GM12801 (cell line): ENCODE data around the gene AGO1.

Experiments
- TF ChIP-seq, protein P1 (sequence below): IDR thresholded peaks from one replicate; pipeline ENCODE4 v1.5.1; 2011; ENCODE audit warnings: control low read depth; ENCODE audit not compliant: insufficient read length; ENCODE audit errors: extremely low read depth

AGO1 gene

DNA sequence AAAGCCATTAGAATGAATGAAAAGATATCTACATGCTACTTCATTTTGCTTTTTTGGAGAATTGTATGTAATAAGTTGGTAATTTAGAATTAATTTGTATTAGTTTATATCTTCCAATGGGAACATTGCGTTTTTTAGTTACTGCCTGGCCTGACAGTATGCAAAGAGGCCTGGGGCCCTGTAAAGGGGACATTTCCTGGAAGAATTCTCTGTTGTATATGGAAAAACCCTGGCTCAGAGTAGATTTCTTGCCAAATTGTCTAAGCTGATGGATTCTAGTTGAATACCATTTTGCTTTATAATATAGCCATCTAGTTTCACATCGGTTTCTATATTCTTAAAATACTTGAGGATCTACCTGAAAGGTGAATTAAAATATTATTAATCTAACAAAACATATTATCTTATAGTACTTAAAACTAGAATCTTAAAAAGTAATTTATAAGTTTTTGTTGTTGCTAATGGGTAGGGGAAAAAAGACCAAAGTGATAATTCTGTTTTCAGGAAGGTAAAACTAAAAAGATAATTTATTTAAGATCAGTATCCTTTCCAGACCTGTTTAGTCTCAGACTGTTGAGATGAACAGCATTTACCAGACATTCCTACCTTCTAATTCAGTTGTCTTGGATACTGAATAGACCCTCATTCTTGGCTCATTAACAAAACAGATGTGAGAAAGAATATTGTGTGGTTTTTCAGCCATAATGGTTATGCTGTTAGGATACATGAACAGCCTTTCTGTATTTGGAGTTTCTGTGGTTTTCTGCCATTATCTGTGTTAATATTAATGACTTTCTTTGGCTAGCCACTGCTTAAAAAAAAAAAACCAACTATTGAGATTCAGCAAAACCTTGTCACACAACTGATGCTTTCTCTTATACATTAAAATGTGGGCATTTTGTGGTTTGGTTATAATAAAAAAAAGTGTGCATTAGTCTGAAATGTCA, 52.7 kb downstream of the AGO1 start:
- TF ChIP-seq, protein P1, sequence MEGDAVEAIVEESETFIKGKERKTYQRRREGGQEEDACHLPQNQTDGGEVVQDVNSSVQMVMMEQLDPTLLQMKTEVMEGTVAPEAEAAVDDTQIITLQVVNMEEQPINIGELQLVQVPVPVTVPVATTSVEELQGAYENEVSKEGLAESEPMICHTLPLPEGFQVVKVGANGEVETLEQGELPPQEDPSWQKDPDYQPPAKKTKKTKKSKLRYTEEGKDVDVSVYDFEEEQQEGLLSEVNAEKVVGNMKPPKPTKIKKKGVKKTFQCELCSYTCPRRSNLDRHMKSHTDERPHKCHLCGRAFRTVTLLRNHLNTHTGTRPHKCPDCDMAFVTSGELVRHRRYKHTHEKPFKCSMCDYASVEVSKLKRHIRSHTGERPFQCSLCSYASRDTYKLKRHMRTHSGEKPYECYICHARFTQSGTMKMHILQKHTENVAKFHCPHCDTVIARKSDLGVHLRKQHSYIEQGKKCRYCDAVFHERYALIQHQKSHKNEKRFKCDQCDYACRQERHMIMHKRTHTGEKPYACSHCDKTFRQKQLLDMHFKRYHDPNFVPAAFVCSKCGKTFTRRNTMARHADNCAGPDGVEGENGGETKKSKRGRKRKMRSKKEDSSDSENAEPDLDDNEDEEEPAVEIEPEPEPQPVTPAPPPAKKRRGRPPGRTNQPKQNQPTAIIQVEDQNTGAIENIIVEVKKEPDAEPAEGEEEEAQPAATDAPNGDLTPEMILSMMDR = no peak

DNA sequence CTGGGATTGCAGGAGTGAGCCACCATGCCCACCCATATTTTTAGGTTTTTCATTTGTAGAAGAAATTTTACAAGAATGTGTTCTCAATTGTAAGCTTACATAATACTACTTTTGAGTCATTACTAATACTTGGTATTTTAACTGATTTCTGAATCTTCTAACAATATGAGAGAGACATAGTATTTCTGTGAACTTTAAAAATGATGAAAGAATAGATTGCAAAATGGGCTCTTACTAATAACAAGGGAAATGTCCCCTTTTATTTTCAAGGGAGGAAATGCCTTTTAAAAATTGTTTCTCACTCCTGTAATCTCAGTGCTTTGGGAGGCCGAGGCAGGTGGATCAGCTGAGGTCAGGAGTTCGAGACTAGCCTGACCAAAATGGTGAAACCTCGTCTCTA, 53.8 kb downstream of the AGO1 start:
- TF ChIP-seq, protein P1 = no peak

DNA sequence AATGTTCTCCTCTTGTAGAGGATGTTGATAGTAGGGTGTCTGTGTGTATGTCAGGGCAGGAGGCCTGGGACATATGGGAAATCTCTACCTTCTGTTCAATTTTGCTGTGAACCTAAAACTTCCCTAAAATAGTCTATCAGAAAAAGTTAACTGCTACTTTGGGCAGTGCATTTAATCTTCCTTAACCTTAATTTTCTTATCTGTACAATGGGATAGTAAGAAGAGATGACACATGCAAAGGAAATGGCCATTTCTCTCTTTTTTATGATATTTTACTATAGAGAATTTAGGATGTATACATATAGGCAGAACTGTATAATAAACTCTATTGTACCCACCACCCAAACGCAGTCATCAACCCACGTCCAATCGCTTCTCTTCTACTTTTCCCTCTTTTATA, 56.5 kb downstream of the AGO1 start:
- TF ChIP-seq, protein P1 = no peak

DNA sequence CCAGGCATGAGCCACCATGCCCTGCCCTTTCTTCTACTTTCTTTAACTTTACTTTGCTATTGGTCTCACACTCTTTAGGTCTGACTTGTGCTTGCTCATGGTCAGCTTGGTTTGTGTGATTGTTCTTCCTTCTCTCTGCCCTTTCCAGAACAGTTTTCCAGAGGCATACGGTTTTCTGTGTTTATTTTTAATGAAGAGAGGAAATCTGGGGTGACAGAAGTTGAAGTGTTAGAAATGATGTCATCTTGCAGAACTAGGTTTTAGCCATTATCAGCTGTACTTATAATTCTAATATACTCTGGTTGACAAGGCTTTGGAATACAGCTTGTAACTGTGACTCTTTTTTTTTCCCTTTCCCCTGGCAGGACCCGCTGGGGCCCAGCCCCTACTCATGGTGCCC, 62.3 kb downstream of the AGO1 start:
- TF ChIP-seq, protein P1 = no peak

DNA sequence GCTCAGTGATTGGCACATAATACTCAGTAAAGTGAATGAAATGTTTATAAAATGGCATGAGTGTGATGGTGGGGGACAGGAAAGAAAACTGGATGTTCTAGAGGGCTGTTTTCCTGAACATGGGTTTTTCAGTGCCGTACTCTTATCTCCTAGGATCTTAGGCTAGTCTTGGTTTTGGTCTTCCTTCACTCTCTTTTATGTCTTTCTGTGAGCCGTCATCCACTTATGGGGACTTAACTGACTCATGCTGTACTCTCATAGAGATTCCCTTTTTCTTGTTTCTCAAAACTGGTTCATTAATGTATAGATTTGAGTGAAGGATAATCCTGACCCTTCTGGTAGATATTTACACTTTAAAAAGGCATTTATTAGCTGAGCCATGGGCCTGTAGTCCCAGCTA, 64.5 kb downstream of the AGO1 start:
- TF ChIP-seq, protein P1 = no peak

DNA sequence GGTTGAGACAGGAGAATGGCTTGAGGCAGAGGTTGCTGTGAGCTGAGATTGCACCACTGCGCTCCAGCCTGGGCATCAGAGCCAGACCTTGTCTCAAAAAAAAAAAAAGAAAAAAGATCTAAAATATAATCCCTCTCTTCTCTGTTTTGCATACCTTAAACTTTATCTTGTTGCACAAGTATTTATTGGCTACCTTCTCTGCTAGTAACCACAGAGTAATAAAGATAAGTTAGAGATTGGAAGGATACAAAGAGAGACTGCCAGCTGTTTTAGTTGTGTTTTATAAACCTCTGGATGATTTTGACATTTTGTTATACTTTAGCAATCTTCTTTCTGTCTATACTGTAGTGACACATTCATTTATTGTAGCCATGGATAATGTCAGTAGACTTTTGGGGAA, 75.5 kb downstream of the AGO1 start:
- TF ChIP-seq, protein P1 = no peak

DNA sequence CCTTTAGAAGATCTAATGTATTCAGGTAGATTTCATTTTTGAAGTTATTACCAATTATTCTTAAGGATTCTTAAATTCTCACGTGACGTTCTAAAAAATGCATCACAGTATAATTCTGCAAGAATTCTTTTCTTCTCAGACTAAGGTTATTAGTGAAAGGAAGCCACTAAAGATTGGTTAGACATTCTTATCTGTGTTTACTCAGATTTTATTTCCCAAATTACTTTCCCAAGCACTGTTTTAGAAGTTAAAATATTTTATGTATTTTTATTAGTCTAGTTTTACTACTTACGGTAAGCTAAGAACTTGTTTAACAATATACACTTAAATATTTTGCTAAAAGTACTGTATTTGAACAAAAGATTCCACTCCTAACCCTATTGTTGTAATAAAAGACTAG, 76.3 kb downstream of the AGO1 start:
- TF ChIP-seq, protein P1 = no peak
